GM12864 (cell line): ENCODE data around the gene BFSP2.

ENCODE experiments used
- DNase-seq: peaks from one replicate; pipeline ENCODE4 v3.0.0-alpha.2; 2011; ENCODE audit warnings: low read depth
- H3K4me3 ChIP-seq: 2 replicates; pipeline ENCODE4 v1.5.1; 2011; ENCODE audit warnings: mild to moderate bottlenecking, low read depth, low read length, control low read depth
- TF ChIP-seq, protein P1 (sequence below): IDR thresholded peaks from 2 replicates; pipeline ENCODE4 v1.5.1; 2011; ENCODE audit warnings: low read depth, mild to moderate bottlenecking, moderate library complexity, low read length, control low read depth, inconsistent platforms; ENCODE audit errors: missing control alignments

The BFSP2 gene

DNA sequence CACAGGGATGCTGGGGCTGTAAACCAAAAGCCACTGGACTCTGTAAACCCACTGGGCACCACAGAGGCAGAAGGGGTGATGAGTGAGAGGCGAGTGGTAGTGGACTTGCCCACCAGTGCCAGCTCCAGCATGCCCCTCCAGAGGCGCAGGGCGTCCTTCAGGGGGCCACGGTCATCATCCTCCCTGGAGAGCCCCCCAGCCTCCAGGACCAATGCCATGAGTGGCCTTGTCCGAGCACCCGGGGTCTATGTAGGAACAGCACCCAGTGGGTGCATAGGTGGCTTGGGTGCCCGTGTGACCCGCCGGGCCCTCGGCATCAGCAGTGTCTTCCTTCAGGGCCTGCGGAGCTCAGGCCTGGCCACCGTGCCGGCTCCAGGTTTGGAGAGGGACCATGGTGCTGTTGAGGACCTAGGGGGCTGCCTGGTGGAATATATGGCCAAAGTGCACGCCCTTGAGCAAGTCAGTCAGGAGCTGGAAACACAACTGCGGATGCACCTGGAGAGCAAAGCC lies at the start of gene BFSP2:
Gene BFSP2 (plus strand): TSS at position 51 of the 510 bp plus-strand sequence. CDS start 28 bp downstream, at position 79.
- H3K4me3 ChIP-seq, result no peak within 1 kb of the TSS
- TF ChIP-seq, protein P1, sequence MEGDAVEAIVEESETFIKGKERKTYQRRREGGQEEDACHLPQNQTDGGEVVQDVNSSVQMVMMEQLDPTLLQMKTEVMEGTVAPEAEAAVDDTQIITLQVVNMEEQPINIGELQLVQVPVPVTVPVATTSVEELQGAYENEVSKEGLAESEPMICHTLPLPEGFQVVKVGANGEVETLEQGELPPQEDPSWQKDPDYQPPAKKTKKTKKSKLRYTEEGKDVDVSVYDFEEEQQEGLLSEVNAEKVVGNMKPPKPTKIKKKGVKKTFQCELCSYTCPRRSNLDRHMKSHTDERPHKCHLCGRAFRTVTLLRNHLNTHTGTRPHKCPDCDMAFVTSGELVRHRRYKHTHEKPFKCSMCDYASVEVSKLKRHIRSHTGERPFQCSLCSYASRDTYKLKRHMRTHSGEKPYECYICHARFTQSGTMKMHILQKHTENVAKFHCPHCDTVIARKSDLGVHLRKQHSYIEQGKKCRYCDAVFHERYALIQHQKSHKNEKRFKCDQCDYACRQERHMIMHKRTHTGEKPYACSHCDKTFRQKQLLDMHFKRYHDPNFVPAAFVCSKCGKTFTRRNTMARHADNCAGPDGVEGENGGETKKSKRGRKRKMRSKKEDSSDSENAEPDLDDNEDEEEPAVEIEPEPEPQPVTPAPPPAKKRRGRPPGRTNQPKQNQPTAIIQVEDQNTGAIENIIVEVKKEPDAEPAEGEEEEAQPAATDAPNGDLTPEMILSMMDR, result no peak
- no peak for DNase-seq

GRCh38 chr3:133354721-133355120 lies 45.1 kb upstream of the BFSP2 start:
- TF ChIP-seq, protein P1, result no peak
- H3K4me3 ChIP-seq, result no peak overlapping the region
- DNase-seq, result no peak

DNA sequence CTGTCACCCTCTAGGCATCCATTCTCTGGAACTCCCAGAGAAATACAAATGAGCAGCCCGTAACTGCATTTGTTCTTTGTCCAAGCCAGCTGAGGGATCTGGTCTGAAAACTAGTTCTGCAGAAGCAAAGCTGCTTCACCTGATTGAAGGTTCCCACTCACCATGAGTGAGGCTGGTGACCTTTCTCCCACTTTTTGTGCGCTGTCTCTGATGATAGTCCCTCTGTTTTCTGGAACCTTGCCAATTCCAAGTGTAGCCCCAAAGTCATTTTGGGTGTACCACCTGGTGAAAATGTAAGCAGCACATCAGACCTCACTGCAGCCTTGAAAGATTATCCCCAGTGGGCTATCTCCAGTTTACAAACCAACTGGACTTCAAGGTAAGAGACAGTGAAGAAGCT lies 39.4 kb upstream of the BFSP2 start:
- TF ChIP-seq, protein P1, result no peak
- no peak overlapping the region for H3K4me3 ChIP-seq
- no peak for DNase-seq

DNA sequence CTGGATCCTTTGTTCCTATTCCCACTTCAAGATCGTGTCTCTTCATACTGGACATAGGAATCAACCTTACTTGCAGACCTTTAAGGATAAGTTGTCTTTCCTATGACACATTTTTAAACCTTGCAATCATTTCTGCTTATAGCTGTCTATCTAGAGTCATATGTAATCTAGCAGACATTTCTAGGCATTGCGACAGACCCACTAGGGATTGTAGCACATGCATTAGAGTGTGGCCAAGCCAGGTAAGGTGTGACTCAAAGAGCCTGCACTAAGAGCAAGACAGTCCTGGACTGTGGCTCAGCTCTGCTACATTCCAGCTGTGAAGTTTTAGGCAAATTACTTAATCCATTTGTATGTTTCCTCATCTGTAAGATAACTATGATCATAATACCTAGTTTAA lies 38.8 kb upstream of the BFSP2 start:
- no peak for DNase-seq
- H3K4me3 ChIP-seq, result no peak overlapping the region
- TF ChIP-seq, protein P1, result no peak

DNA sequence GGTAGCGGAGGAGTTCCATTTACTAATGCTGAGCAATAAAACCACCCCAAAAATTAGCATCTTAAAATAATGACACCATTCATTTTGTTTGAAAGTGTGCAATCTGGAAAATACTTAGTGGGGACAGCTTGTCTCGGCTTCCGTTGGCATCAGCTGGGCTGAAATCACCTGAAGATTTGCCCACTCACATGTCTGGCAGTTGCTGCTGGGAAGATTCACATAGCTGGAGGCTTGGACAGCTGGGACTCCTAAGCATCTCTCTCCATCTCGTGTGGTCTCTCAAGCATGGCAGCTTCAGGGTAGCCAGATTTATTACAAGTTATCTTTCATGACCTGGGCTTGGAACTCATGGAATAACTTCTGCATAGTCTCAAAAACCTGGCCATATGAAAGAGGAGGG lies 38.4 kb upstream of the BFSP2 start:
- TF ChIP-seq, protein P1, result no peak
- no peak overlapping the region for H3K4me3 ChIP-seq
- no peak for DNase-seq

GRCh38 chr3:133362539-133362938 lies 37.3 kb upstream of the BFSP2 start:
- H3K4me3 ChIP-seq, result no peak overlapping the region
- DNase-seq, result no peak
- TF ChIP-seq, protein P1, result no peak

GRCh38 chr3:133364704-133365103 lies 35.2 kb upstream of the BFSP2 start:
- H3K4me3 ChIP-seq, result no peak overlapping the region
- no peak for DNase-seq
- TF ChIP-seq, protein P1, result no peak
